ENCODE measurements around the gene TGM6.
A peak's percentile ranks its signal among the peaks of the same experiment; 100 is the strongest.

Gene TGM6

GRCh38 chr20:2459981-2460751 lies 79.5 kb downstream of the TGM6 start:
- DNase-seq: no peak

DNA sequence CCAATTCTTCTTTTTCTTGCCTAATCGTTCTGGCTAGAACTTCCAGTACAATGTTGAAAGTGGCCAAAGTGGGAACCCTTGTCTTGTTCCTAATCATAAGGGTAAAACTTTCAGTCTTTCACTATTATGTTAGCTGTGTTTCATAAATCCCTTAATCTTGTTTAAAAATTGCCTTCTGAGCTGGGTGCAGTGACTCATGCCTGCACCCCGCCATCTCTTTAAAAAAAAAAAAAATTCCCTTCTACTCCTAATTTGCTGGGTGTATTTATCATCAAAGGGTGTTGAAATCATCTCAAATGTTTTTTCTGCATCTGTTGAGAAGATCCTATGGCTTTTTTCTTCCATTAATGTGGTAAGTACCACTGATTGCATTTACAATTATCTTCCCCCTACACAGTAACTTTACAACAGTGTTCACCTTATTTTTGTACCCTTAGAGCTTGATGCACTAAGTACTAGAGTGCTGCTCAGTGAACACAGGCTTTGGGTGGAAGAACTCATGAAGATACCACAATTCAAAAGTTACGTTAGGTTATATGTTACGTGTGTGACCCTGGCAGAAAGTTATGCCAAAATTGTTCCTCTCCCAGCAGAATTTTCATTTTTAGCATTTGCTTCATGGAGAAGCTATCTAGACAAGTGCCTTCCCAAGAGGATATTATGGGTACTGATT lies 80.2 kb downstream of the TGM6 start:
- DNase-seq: no peak

DNA sequence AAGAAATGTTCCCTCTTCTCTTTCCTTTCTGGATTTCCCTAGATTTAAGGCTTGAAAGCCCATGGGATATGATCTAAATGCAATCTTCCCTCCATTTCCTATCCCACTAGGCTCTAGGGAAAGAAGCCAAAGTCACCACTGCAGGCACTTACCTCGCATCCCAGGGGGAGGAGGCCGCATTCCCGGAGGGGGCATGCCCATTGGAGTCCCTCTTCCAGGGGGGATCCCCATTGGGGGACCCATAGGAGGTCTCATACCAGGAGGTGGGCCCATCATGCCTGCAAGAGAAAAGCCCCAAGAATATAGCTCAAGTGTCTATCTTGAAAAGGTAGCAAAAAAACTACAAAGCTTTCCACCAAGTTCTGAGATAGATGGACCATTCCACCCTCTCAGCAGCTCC lies 81.8 kb downstream of the TGM6 start:
- no peak for DNase-seq

GRCh38 chr20:2463616-2464365 lies 83.1 kb downstream of the TGM6 start:
- no peak for DNase-seq

DNA sequence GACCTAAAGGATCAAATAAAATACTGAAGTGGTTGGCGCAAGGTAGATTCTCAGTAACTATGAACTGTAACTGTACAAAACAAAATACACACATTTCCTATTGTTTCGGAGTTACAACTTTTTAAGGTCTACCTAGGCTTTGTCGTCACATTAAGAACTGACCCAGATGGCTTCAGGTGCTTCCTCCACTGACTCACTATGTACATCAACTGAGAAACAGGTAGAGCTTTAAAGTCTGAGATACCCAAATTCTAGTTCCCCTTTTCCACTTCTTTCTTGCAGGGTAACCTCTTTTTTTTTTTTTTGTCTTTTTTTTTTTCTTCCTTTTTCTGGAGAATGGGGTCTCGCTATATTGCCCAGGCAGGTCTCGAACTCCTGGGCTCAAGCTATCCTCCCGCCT lies 84.4 kb downstream of the TGM6 start:
- DNase-seq: no peak

DNA sequence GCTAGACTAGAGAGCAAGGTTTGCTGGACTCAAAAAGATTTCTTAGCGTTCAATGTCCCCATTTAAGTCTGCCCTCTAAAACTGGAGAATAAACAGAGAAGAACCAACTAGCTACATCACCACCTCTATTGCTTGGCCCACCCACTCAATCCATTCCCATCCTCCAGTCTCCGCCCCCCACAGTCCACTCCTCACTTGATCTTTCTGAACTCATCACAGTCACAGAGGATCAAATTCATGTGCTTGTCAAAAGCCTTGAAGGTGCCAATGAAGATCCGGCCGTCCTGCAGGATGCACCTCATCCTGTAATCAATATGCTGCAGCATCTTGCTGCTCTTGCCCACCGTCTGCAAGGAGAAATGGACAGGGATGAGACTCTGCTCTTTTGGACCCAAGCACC lies 86.7 kb downstream of the TGM6 start:
- DNase-seq: no peak

DNA sequence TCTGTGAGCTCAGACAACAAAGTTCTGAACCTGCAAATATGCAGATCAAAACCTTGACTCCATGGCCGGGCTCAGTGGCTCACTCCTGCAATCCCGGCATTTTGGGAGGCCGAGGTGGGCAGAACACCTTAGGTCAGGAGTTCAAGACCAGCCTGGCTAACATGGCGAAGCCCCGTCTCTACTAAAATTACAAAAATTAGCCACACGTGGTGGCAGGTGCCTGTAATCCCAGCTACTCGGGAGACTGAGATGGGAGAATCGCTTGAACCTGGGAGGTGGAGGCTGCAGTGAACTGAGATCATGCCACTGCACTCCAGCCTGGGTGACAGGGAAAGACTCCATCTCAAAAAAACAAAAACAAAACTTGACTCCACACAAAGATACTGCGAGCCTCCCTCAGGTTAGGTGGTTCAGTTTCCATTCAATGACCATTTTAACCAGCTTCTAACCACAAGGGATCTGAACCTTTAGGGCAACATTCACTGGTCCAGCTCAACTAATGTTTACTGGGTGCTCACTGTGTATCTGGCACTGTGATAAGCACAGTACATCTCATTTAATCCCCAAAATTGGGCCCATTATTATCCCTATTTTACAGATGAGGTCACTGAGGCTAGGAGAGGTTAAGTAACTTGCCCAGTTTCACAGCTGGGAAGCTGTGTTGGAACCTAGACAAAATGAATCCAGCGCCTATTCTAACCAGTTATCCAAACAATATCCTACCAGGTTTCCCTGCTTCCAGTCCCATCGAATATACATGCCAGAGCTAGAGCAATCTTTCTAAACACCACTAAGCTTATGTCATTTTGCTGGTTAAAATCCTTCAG lies 88.1 kb downstream of the TGM6 start:
- no peak for DNase-seq

DNA sequence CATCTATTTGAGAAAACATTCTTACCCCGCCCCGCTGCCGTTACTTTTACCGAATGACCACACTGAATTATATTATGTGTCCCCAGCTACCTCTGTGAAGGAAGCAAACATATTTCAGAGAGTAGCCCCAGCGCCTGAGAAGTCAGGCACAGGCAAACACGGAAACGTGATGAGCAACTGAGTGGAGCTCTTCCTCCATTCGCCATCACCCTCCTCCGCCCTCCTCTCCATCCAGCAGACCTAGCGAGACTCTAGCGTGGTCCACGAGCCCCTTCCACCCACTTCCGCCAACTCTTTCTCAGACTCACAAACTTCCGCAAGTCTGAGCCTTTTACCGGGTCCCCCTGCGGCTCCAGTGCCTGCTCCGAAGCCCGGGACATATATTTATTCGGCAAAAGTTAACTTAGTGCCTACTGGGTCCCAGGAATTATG lies 89.3 kb downstream of the TGM6 start:
- peak in 1 of 2 experiments; percentile 41 for DNase-seq

- peak; percentile 95 to 99 for DNase-seq
These were observed 89.9 kb downstream of the TGM6 start, which contains the start of gene SNRPB for GRCh38 chr20:2470423-2471193. Gene SNRPB, minus strand, starts transcription at chr20:2470789. Its CDS starts 99 bp downstream, at chr20:2470690.

DNA sequence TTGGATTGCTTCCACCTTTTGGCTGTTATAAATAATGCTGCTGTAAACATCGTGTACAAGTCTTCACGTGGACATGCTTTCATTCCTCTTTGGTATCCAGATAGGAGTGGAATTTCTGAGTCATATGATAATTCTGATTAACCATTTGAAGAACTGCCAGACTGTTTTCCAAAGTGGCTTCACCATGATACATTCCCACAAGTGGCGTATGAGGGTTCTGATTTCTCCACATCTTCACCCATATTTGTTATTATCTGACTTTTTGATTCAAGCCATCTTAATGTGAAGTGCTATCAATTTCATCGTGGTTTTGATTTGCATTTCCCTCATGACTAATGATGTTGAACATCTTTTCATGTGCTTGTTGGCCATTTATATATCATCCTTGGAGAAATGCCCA lies 92.8 kb downstream of the TGM6 start:
- no peak for DNase-seq

GRCh38 chr20:2475850-2476741 lies 95.4 kb downstream of the TGM6 start:
- DNase-seq: no peak

DNA sequence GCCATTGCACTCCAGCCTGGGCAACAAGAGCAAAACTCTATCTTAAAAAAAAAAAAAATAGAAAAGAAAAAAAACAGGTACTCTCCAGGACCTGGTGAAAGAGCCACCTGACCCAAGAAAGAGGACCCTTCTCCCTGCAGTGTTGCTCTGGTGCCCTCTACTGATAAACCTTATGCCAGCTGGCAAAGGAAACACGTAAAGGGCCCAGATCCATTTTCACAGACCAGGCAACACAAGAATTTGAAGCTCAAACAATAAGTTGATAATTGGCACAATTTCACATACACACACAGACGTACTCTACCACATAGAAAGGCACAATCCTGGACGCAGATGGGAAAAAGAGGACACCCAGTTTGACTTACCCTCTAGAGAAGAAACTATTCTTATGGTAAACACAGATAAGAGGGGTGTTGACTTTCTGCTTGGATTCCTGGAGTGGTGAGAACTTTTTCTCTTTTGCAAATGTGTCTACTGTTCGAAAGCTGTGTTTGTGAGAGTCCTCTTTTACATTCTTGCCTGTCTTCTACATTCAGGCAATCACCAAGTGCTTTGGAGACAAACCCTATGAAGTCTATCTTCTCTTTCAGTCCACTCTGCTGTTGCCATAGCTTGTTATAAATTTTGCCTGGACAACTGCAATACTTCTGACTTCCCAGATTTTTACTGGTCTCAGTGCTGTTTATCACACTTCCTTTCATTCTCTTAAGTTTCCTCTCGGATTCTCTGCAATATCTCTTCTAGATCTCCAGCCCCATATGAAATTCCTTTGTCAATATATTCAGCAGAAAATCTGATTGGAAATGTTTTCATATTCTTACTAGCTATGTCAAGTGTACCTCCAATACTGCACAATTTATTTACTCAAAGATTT lies 96.3 kb downstream of the TGM6 start:
- no peak for DNase-seq

DNA sequence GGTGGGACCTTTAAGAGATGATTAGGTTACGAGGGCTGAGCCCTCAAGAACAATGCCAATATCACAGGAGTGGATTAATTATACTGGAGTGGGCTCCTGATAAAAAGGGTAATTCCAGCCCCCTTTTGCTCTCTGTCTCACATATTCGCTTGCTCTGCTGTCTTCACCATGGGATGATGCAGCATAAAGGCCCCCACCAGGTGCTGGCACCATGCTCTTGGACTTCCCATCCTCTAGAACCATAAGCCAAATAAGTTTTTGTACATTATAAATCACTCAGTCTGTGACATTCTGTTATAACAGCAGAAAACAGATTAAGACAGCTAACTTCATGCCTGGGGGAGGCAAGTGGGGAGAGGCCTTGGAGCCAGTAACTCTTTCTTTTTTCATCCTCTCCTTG lies 99.7 kb downstream of the TGM6 start:
- no peak for DNase-seq

All from NCI-H446 (cell line).